ENCODE measurements around the gene NPY1R. TPM values are rescaled to one million over a fixed set of nuclear protein-coding genes. Genes with fewer than 3 reads are reported as not detected.

Gene NPY1R
- polyA plus RNA-seq, 1 donor, result 2.0 TPM

- no peak for DNase-seq
These were observed 52.7 kb downstream of the NPY1R start for GRCh38 chr4:163279713-163280112.

- no peak for DNase-seq
These were observed 57.5 kb downstream of the NPY1R start for GRCh38 chr4:163274861-163275260.

Other genes starting within 250 kb of the NPY1R start
- gene NAF1, start 165.7 kb downstream of the NPY1R start, polyA plus RNA-seq (ENCODE audit: insufficient read length), result 16.5 TPM
- gene NPY5R, start 11.3 kb upstream of the NPY1R start, polyA plus RNA-seq (ENCODE audit: insufficient read length), result not detected
- not detected for gene TKTL2, start 141.2 kb upstream of the NPY1R start, polyA plus RNA-seq (ENCODE audit: insufficient read length)
- gene TMA16, start 162.1 kb upstream of the NPY1R start, polyA plus RNA-seq (ENCODE audit: insufficient read length), result 21.9 TPM